Measurements from ENCODE around the gene WDR43.

The WDR43 gene

DNA sequence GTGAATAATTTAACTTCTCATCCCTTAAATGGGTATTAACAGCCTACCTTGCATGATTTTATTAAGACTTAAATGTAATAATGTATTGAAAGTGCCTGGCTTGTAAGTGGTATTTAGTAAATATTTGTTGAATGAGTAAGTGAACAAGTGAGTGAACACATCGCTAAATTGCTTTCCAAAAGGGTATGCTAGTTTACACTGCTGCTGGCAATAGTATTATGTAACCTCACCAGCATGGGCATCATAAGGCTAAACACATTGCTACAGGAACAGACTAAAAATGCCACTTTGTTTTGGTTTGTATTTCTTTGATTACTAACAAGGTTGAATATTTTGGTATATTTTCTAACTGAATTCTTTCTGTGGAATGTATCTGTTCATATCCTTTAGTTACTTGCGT lies 9.8 kb downstream of the WDR43 start:
- Mint-ChIP-seq H3K4me1 (peaks cover 52% of the 10 kb centered on the region), H3K27me3 (no peaks in the 10 kb centered on the region), H3K27ac (peak overlapping the region in 1 of 2 donors; percentile 36), H3K4me3 (no peak overlapping the region), H3K9me3 (no peaks in the 10 kb centered on the region)
- ATAC-seq (no peak), DNase-seq (no peak)

DNA sequence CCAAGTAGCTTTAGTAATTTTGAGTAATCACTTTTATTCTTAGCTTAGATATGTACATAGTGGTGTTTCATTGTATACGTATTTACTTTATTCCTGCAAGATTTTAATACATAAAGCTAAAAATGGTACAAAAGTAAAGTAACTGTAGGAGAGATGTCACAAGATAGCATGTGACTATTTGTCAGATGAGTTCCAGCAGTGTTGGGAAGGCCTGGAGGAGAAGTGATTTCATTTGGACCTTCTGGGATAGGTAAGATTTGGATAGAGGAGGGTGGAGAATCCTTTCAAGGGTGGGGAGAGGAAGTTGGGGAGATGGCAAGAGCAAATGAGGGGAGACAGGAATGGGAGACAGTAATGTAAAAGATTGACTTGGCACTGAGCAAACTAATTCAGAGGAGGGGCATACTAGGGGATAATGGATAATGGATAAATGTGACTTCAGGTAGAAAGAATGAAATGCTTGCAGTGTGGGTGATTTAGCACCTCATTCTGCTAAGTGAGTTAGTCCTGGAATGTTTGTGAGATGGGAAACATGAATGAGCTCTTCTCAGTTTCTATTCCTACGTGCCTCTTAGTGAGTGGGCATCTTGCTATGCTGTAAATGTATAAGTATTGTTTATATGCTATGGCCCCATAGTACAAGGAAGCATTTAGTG lies 10.5 kb downstream of the WDR43 start:
- H3K4me1 Mint-ChIP-seq: peaks cover 53% of the 10 kb centered on the region

DNA sequence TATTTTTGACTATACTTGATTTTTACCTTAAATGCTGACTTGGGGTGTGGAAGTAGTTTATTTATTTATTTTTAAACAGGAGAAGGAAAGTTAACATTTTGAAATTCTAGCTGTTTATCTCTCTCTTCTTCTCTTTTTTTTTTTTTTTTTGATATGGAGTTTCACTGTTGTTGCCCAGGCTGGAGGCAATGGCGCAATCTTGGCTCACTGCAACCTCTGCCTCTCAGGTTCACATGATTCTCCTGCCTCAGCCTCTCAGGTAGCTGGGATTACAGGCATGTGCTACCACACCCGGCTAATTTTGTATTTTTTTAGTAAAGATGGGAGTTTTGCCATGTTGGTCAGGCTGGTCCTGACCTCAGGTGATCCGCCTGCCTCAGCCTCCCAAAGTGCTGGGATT lies 11.1 kb downstream of the WDR43 start:
- H3K9me3 Mint-ChIP-seq: no peaks in the 10 kb centered on the region
- H3K27ac Mint-ChIP-seq: peak overlapping the region; percentile 0 to 75
- H3K4me3 Mint-ChIP-seq: no peak overlapping the region
- DNase-seq (no peak), ATAC-seq (no peak)
- no peaks in the 10 kb centered on the region for H3K27me3 Mint-ChIP-seq
- H3K4me1 Mint-ChIP-seq: peaks cover 49% of the 10 kb centered on the region

More for the DNA sequence above, 10.5 kb downstream of the WDR43 start:
- H3K27me3 Mint-ChIP-seq: no peaks in the 10 kb centered on the region
- ATAC-seq (no peak), DNase-seq (no peak)
- peak overlapping the region in 1 of 2 donors; percentile 1 for H3K4me3 Mint-ChIP-seq
- H3K9me3 Mint-ChIP-seq: no peaks in the 10 kb centered on the region
- H3K27ac Mint-ChIP-seq: peak overlapping the region; percentile 36 to 75

DNA sequence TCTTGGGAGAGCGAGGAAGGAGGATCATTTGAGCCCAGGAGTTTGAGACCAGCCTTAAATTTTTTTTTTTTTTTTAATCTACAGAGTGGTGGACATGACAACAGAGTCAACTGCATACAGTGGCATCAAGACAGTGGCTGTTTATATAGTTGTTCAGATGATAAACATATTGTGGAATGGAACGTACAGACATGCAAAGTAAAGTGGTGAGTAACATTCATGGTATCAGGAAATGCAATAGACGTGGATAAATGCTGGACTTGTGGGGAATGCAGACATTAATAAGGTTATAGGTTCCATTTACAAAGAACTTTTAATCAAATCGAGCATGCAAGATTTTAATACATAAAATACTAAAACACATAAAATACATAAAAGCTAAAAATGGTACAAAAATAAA lies 11.9 kb downstream of the WDR43 start:
- H3K9me3 Mint-ChIP-seq: no peaks in the 10 kb centered on the region
- no peaks in the 10 kb centered on the region for H3K27me3 Mint-ChIP-seq
- ATAC-seq (no peak), DNase-seq (no peak)
- H3K4me1 Mint-ChIP-seq: peaks cover 43% of the 10 kb centered on the region
- peak overlapping the region in 1 of 2 donors; percentile 7 for H3K27ac Mint-ChIP-seq
- no peak overlapping the region for H3K4me3 Mint-ChIP-seq

DNA sequence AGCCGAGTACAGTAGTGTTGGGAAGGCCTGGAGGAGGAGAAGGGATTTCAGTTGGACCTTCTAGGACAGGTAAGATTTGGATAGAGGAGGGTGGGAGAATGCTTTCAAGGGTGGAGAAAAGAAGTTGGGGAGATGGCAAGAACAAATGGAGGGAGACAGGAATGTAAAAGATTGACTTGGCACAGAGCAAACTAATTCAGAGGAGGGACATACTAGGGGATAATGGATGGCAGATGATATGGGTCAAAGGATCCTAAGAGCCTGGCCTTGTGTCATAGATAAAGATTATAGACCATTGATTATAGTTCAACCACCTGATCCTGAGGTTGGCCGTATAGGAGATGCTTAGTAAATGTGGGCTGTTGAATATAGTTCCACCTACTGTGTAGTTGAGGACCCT lies 12.4 kb downstream of the WDR43 start:
- no peak overlapping the region for H3K4me3 Mint-ChIP-seq
- peaks cover 43% of the 10 kb centered on the region for H3K4me1 Mint-ChIP-seq
- no peaks in the 10 kb centered on the region for H3K9me3 Mint-ChIP-seq
- ATAC-seq (no peak), DNase-seq (no peak)
- peak overlapping the region; percentile 17 to 56 for H3K27ac Mint-ChIP-seq
- no peaks in the 10 kb centered on the region for H3K27me3 Mint-ChIP-seq

DNA sequence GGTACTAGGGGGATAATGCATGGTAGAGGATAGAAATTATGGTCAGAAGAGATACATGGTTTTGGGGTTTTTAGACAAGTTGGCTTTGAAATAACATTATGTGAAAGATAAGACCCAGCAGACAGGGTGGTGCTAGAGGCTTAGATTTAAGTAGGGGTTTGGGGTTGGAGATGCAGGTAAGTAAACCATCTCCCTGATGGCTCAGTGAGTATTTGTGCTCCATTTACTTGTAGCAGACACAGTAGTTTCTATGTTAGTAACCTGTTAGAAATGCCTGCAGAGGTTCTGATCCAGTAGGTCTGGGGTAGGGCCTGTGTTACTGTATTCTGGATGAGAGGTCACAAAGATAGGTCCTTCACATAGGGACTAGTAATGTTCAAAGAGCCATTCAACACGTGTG lies 13.7 kb downstream of the WDR43 start:
- no peaks in the 10 kb centered on the region for H3K27me3 Mint-ChIP-seq
- peaks cover 35% of the 10 kb centered on the region for H3K4me1 Mint-ChIP-seq
- no peak for ATAC-seq
- no peaks in the 10 kb centered on the region for H3K9me3 Mint-ChIP-seq
- H3K4me3 Mint-ChIP-seq: no peak overlapping the region
- no peak for DNase-seq
- H3K27ac Mint-ChIP-seq: peak overlapping the region in 1 of 2 donors; percentile 22

DNA sequence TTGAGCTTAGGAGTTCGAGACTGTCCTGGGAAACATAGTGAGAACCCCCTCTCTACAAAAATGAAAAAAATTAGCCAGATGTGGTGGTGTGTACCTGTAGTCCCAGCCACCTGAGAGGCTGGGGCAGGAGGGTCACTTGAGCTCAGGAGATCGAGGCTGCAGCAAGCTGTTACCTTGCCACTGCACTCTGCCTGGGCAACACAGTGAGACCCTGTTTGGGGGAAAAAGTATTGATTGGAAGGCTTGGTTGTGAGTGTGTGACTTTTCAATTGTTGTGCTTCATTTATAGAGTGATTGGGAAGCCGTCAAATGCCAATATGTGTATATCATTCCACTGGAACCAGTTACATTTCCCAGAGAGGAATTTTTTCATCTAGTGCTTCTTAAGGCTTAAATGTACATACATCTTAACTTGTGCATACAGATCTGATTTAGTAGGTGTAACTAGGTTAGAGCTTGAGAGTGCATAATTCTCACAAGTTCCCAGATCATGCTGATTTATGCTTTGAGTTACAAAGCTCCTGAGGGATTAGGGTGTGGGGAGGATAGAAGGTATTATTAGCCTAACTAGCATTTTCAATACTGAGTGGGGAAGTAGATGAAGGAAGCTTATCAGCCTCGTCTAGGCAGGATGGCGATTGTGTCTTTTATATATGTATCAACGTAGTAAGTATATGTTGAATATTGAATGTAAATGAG lies 15.3 kb downstream of the WDR43 start:
- Mint-ChIP-seq H3K27ac (peak overlapping the region in 1 of 2 donors; percentile 71), H3K4me3 (no peak overlapping the region), H3K27me3 (no peaks in the 10 kb centered on the region), H3K4me1 (peaks cover 27% of the 10 kb centered on the region), H3K9me3 (no peaks in the 10 kb centered on the region)
- ATAC-seq: no peak
- no peak for DNase-seq

DNA sequence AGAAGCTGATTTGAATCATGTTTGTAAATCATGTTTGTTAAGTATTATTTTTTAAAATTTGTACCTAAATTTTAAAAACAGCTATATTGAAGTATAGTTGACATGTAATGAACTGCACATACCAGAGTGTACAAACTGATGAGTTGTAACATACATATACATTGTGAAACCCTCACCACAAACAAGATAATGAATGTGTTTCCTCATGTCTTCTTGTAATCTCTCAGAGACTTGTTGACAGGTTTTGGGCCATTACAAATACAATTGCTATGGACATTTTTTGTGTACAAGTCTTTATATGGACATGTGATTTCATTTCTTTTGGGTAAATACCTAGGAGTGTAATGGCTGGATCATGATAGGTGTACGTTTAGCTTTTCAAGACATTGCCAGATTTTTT lies 21.5 kb downstream of the WDR43 start:
- no peaks in the 10 kb centered on the region for H3K9me3 Mint-ChIP-seq
- no peak overlapping the region for H3K4me3 Mint-ChIP-seq
- H3K4me1 Mint-ChIP-seq: peaks cover 7% of the 10 kb centered on the region
- DNase-seq: no peak
- H3K27ac Mint-ChIP-seq: peak overlapping the region in 1 of 2 donors; percentile 8
- ATAC-seq: no peak
- H3K27me3 Mint-ChIP-seq: no peaks in the 10 kb centered on the region

DNA sequence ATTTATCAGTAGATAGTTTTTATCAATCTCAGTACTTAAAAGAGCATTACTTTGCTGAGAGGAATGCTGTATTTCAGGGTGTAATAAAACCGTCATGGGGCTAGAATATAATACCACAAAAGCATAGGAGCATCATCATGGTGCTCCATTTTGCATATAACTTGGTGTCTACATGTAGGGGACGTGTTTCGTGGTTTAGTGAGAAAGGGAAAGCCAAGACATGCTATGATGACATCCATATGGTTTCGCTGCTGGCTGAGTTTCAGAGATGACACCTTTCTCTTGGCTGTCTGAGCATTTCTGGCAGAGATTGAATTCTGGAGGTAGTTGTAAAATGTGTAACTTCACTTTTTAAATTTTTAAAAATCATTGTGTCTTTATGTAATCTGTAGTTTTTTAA lies 32.4 kb downstream of the WDR43 start:
- H3K9me3 Mint-ChIP-seq: no peaks in the 10 kb centered on the region
- no peak for DNase-seq
- no peaks in the 10 kb centered on the region for H3K27me3 Mint-ChIP-seq

DNA sequence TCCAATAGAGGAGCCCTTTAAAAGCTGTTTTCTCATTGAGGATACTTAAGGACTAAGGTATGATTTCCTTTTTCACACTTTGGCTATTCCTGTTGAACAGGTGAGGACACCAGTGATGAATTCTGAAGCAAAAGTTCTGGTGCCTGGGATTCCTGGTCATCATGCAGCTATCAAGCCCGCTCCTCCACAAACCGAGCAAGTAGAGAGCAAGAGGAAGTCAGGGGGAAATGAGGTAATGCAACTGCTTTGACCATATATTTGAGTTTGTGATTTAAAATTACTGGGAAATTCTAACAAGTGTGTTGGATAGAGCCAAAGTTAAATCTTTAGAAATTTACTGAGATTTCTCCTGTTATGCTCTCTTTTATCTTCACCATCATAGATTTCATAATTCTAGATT lies 33.0 kb downstream of the WDR43 start:
- Mint-ChIP-seq H3K27ac (peak overlapping the region in 1 of 2 donors; percentile 77), H3K9me3 (no peaks in the 10 kb centered on the region), H3K27me3 (no peaks in the 10 kb centered on the region)

More for the DNA sequence above, 32.4 kb downstream of the WDR43 start:
- Mint-ChIP-seq H3K4me1 (no peaks in the 10 kb centered on the region), H3K27ac (peak overlapping the region in 1 of 2 donors; percentile 81), H3K4me3 (no peak overlapping the region)
- peak; percentile 49 for ATAC-seq

DNA sequence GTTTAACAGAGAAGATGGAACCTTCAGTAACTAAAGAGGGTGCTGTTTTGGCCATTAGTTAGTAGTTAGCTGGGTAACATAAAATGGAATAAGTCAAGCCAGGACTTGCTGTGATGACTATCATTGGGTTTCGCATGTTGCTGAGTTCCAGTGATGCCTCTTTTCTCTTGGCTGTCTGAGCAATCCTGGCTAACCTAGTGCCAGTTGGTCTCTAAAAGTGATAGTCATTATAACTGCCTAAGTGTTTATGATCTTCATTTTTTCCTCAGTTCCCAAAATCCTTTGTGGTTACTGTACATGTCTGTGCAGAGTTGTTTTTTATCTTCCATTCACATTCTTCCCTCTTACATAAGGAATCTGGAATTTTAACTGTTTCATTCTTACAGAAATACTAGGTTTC lies 33.4 kb downstream of the WDR43 start:
- H3K9me3 Mint-ChIP-seq: no peaks in the 10 kb centered on the region
- ATAC-seq (no peak), DNase-seq (no peak)
- H3K27ac Mint-ChIP-seq: peak overlapping the region; percentile 50 to 77
- H3K4me3 Mint-ChIP-seq: no peak overlapping the region
- H3K27me3 Mint-ChIP-seq: no peaks in the 10 kb centered on the region
- H3K4me1 Mint-ChIP-seq: no peaks in the 10 kb centered on the region

More for the DNA sequence above, 33.0 kb downstream of the WDR43 start:
- no peak overlapping the region for H3K4me3 Mint-ChIP-seq
- H3K4me1 Mint-ChIP-seq: no peaks in the 10 kb centered on the region
- ATAC-seq (no peak), DNase-seq (no peak)

DNA sequence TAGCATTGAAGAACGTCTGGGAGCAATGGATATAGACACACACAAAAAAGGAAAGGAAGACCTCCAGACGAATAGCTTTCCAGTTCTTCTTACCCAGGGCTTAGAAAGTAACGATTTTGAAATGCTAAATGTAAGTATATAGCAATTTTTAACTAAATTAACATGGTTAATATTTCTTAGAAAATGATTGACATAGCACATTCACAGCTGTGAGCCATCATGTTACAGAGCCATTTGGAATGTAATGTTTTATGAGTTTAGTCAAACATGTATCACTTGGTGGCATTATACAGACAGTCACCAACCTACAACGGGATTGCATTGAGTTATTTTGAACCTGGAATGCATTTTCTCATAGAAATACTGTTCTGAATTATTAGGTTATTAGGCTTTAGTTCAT lies 35.1 kb downstream of the WDR43 start:
- Mint-ChIP-seq H3K9me3 (no peaks in the 10 kb centered on the region), H3K27me3 (no peaks in the 10 kb centered on the region), H3K4me1 (no peaks in the 10 kb centered on the region), H3K27ac (peak overlapping the region in 1 of 2 donors; percentile 42), H3K4me3 (no peak overlapping the region)
- ATAC-seq (no peak), DNase-seq (no peak)

DNA sequence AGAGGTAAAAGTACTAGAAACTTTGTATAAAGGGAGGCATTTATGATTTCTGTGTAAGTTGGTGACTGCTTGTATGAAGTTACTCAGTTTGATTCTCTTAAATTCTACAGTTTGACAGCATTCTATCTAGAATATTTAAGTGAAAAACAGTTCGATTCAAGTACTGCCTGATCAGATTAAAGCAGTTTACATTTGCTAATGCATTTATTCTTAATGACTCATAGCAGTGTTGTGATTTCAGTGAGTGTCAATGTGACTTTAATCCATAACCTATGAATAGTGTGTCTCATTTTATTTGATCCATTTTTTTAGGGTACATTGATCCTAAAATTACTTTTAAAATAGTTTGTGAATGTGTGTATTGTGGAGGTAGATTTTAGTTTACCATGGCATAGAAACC lies 35.7 kb downstream of the WDR43 start:
- H3K27me3 Mint-ChIP-seq: no peaks in the 10 kb centered on the region
- ATAC-seq: no peak
- no peak for DNase-seq
- H3K4me3 Mint-ChIP-seq: no peak overlapping the region
- no peaks in the 10 kb centered on the region for H3K4me1 Mint-ChIP-seq
- no peaks in the 10 kb centered on the region for H3K9me3 Mint-ChIP-seq
- H3K27ac Mint-ChIP-seq: peak overlapping the region in 1 of 2 donors; percentile 42

DNA sequence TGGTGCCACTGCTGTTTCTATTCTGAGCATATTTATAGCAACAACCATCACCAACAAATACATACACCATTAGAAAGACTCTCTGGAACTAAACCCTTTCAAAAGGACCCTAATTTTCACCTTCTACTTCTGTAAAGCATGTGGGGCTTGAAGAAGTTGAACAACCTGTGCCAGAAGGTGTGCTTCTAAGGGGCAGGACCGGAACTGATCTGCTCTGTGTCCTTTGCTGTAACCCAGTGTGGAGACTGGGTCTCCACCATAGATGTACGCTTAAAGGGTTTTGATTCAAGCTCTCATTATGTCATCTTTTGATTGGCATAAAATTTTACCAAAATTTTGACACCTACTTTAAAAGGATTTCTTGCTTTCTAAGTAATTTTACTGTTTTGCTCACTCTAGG lies 40.3 kb downstream of the WDR43 start:
- no peak overlapping the region for H3K4me3 Mint-ChIP-seq
- ATAC-seq (no peak), DNase-seq (no peak)
- H3K4me1 Mint-ChIP-seq: peaks cover 15% of the 10 kb centered on the region
- no peaks in the 10 kb centered on the region for H3K9me3 Mint-ChIP-seq
- no peaks in the 10 kb centered on the region for H3K27me3 Mint-ChIP-seq
- H3K27ac Mint-ChIP-seq: no peak overlapping the region

DNA sequence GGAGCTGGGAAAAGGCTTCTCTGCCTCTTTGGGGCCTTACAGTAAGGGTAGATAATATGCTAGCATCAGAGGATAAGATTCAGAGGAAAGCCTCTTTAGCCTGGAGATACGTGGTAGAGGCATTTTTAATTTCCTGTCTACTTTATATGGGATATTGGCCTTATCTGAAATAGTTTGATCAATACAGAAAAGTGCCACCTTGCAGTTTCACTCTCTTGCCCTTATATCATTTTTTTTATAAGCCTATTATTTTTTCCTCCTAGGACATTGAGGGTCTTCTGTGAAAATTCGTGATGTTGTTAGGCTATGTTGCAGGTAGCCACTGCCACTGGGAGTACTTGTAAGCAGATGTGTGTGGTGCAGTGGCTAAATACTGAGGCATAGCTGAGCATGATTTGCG lies 46.5 kb downstream of the WDR43 start:
- Mint-ChIP-seq H3K27me3 (no peaks in the 10 kb centered on the region), H3K4me3 (no peak overlapping the region), H3K4me1 (peaks cover 22% of the 10 kb centered on the region), H3K9me3 (no peaks in the 10 kb centered on the region), H3K27ac (peak overlapping the region in 1 of 2 donors; percentile 58)
- no peak for DNase-seq
- no peak for ATAC-seq

DNA sequence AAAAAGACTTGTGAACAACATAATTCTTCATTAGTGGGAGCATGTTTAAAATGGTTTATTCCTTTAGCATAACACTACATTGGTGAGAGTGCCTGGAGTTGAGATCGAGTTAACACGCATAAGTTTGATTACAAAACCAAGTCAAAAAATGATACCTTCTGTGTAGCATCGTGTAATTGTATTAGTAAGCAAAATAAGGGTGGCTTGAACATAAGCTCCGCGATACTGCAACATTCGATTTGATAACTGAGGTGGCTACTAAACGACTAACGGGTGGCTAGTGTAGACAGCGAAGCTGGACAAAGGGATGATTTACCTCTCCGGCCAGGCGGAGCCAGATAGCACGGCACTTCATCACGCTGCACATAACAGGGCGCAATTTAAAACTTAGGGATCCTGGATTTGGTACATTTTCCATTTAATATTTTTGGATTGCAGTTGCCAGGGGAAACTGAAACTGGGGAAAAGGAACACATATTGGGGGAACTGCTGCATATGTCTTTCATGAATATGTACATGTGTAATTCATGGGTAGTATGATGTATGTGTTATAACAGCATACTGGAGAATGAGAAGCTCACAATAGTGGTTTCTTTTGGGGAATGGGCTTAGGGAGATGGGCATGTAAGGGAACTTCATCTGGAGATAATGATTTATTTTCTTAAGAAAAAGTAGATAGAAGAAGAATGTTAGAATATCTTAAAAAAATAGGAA lies 50.2 kb downstream of the WDR43 start:
- no peak for ATAC-seq
- H3K9me3 Mint-ChIP-seq: peaks cover 0 to 8% of the 10 kb centered on the region in 2 donors
- no peak overlapping the region for H3K27ac Mint-ChIP-seq
- H3K4me3 Mint-ChIP-seq: no peak overlapping the region
- no peaks in the 10 kb centered on the region for H3K27me3 Mint-ChIP-seq
- peaks cover 8% of the 10 kb centered on the region for H3K4me1 Mint-ChIP-seq
- no peak for DNase-seq
